OCI-LY1 (cell line): ENCODE results near the gene LDLRAD4.

Source experiments
- H2AFZ ChIP-seq: fragments of 200-600 bp; sonication (generic), shearing (Covaris generic); 2 replicates; pipeline ENCODE4 v1.6.0; 2014; ENCODE audit warnings: antibody characterized with exemption, mild to moderate bottlenecking, low read length
- H3F3A ChIP-seq: fragments of 200-600 bp; sonication (generic), shearing (Covaris generic); 2 replicates; pipeline ENCODE4 v1.6.0; 2014; ENCODE audit warnings: mild to moderate bottlenecking, antibody characterized with exemption, low read length, moderate library complexity; ENCODE audit not compliant: insufficient read depth
- H3K27ac ChIP-seq: fragments of 200-600 bp; sonication (generic); 2 replicates; pipeline ENCODE4 v1.5.1; 2014; ENCODE audit warnings: low read length, mixed run types, mild to moderate bottlenecking, low read depth; ENCODE audit not compliant: poor library complexity, severe bottlenecking
- H3K27me3 ChIP-seq: fragments of 200-600 bp; sonication (generic); 2 replicates; pipeline ENCODE4 v1.6.0; 2014; ENCODE audit warnings: antibody characterized with exemption, mild to moderate bottlenecking, low read length, moderate library complexity; ENCODE audit not compliant: insufficient read depth
- H3K36me3 ChIP-seq: fragments of 200-600 bp; sonication (generic); 2 replicates; pipeline ENCODE4 v1.6.1; 2014; ENCODE audit warnings: mild to moderate bottlenecking, antibody characterized with exemption, low read length, moderate library complexity, mixed read lengths; ENCODE audit not compliant: insufficient read depth
- H3K4me1 ChIP-seq: fragments of 200-600 bp; sonication (generic); 2 replicates; pipeline ENCODE4 v1.5.1; 2014; ENCODE audit warnings: mild to moderate bottlenecking, low read length, moderate library complexity; ENCODE audit not compliant: insufficient read depth, severe bottlenecking
- H3K4me2 ChIP-seq: fragments of 200-600 bp; sonication (generic), shearing (Covaris generic); 2 replicates; pipeline ENCODE4 v1.6.1; 2014; ENCODE audit warnings: low read length
- H3K4me3 ChIP-seq: fragments of 200-600 bp; sonication (generic); 2 replicates; pipeline ENCODE4 v1.5.1; 2014; ENCODE audit warnings: low read length, low read depth, mild to moderate bottlenecking, mixed read lengths; ENCODE audit not compliant: poor library complexity, severe bottlenecking
- H3K79me2 ChIP-seq: fragments of 200-600 bp; shearing (Covaris generic); 2 replicates; pipeline ENCODE4 v1.6.1; 2016; ENCODE audit warnings: mixed run types, low read length, mixed read lengths; ENCODE audit not compliant: insufficient read depth
- H3K9ac ChIP-seq: fragments of 200-600 bp; sonication (generic), shearing (Covaris generic); 2 replicates; pipeline ENCODE4 v1.6.1; 2014; ENCODE audit warnings: mild to moderate bottlenecking, low read length, mixed read lengths
- H3K9me2 ChIP-seq: fragments of 200-600 bp; sonication (generic), shearing (Covaris generic); 2 replicates; pipeline ENCODE4 v1.6.1; 2014; ENCODE audit warnings: low read depth, mild to moderate bottlenecking, low read length, mixed read lengths
- H3K9me3 ChIP-seq: fragments of 200-600 bp; shearing (Covaris generic); 2 replicates; pipeline ENCODE4 v1.6.1; 2014; ENCODE audit warnings: low read length, mixed read lengths
- H4K20me1 ChIP-seq: fragments of 200-600 bp; sonication (generic), shearing (Covaris generic); 2 replicates; pipeline ENCODE4 v1.6.0; 2016; ENCODE audit warnings: mild to moderate bottlenecking, low read length; ENCODE audit not compliant: insufficient read depth
- CTCF ChIP-seq: fragments of 200-600 bp; sonication (generic), shearing (Covaris generic); IDR thresholded peaks from 2 replicates; pipeline ENCODE4 v1.5.1; 2017; ENCODE audit warnings: mild to moderate bottlenecking, antibody characterized with exemption, low read length, moderate library complexity, mixed read lengths
- EZH2 ChIP-seq: fragments of 200-600 bp; sonication (generic), shearing (Covaris generic); IDR thresholded peaks from 2 replicates; pipeline ENCODE4 v1.8.0; 2017; ENCODE audit warnings: borderline replicate concordance, mixed run types, mild to moderate bottlenecking, antibody characterized with exemption, low read length, moderate library complexity, mixed read lengths

The LDLRAD4 gene

GRCh38 chr18:13213036-13213795, 5.3 kb upstream of the LDLRAD4 start:
- H3K27me3 ChIP-seq, result peaks cover 8% of the 10 kb centered on the region; the same call in 1 of the 2 replicates
- H3K36me3 ChIP-seq, result no peaks in the 10 kb centered on the region
- H3K79me2 ChIP-seq, result no peaks in the 10 kb centered on the region
- H3F3A ChIP-seq, result no peaks in the 10 kb centered on the region
- H4K20me1 ChIP-seq, result no peaks in the 10 kb centered on the region
- no peak overlapping the region for H3K27ac ChIP-seq
- no peak overlapping the region for H2AFZ ChIP-seq
- TF ChIP-seq CTCF (no peak), EZH2 (no peak)
- H3K9ac ChIP-seq, result no peak overlapping the region
- no peaks in the 10 kb centered on the region for H3K9me3 ChIP-seq
- H3K9me2 ChIP-seq, result no peaks in the 10 kb centered on the region
- no peak overlapping the region for H3K4me2 ChIP-seq
- H3K4me1 ChIP-seq, result peaks cover 6% of the 10 kb centered on the region
- H3K4me3 ChIP-seq, result no peak overlapping the region

- peaks cover 8% of the 10 kb centered on the region; the same call in 1 of the 2 replicates for H3K27me3 ChIP-seq
- H3K4me3 ChIP-seq, result no peak overlapping the region
- H3F3A ChIP-seq, result no peaks in the 10 kb centered on the region
Measured at GRCh38 chr18:13214609-13215008, 4.0 kb upstream of the LDLRAD4 start.

GRCh38 chr18:13216092-13216582, 2.4 kb upstream of the LDLRAD4 start:
- no peaks in the 10 kb centered on the region for H3K36me3 ChIP-seq
- H2AFZ ChIP-seq, result no peak overlapping the region
- no peak overlapping the region for H3K4me3 ChIP-seq
- no peaks in the 10 kb centered on the region for H3K79me2 ChIP-seq
- no peaks in the 10 kb centered on the region for H3K9me2 ChIP-seq
- no peaks in the 10 kb centered on the region for H3K9me3 ChIP-seq
- no peak for TF ChIP-seq EZH2
- TF ChIP-seq CTCF, result peak; percentile 95
- H3K27ac ChIP-seq, result no peak overlapping the region
- no peak overlapping the region for H3K4me2 ChIP-seq
- H3K4me1 ChIP-seq, result peaks cover 6% of the 10 kb centered on the region
- H3K9ac ChIP-seq, result no peak overlapping the region
- H3K27me3 ChIP-seq, result peaks cover 8% of the 10 kb centered on the region; the same call in 1 of the 2 replicates
- no peaks in the 10 kb centered on the region for H4K20me1 ChIP-seq
- no peaks in the 10 kb centered on the region for H3F3A ChIP-seq

More at GRCh38 chr18:13214609-13215008, 4.0 kb upstream of the LDLRAD4 start:
- H2AFZ ChIP-seq, result no peak overlapping the region
- H3K27ac ChIP-seq, result no peak overlapping the region
- no peak overlapping the region for H3K9ac ChIP-seq
- H3K4me1 ChIP-seq, result peaks cover 6% of the 10 kb centered on the region
- no peaks in the 10 kb centered on the region for H3K9me2 ChIP-seq
- H3K4me2 ChIP-seq, result no peak overlapping the region
- no peaks in the 10 kb centered on the region for H3K36me3 ChIP-seq
- H3K79me2 ChIP-seq, result no peaks in the 10 kb centered on the region
- no peaks in the 10 kb centered on the region for H3K9me3 ChIP-seq
- TF ChIP-seq EZH2 (no peak), CTCF (no peak)
- H4K20me1 ChIP-seq, result no peaks in the 10 kb centered on the region
